Activated T-cell treated with anti-CD3 and anti-CD28 coated beads for 24 hours (primary cell): Measurements from ENCODE around the gene CCR6.
"Not testable (repeated sequence)": the region's sequence is repeated elsewhere in the genome, so short reads cannot be mapped to it uniquely, and the experiment has no call there.

Source experiments
- DNase-seq: peaks from one replicate; pipeline ENCODE4 v3.0.0-alpha.2; 2020; ENCODE audit warnings: low read depth

Gene CCR6

GRCh38 chr6:167172011-167172410, 49.1 kb downstream of the CCR6 start:
- DNase-seq, result not testable (repeated sequence)

GRCh38 chr6:167177271-167177670, 54.4 kb downstream of the CCR6 start:
- DNase-seq, result not testable (repeated sequence)

- not testable (repeated sequence) for DNase-seq
Observed at GRCh38 chr6:167178896-167179655, 56.2 kb downstream of the CCR6 start.

GRCh38 chr6:167180086-167180485, 57.2 kb downstream of the CCR6 start:
- DNase-seq, result not testable (repeated sequence)

- DNase-seq, result not testable (repeated sequence)
Observed at GRCh38 chr6:167181351-167181750, 58.5 kb downstream of the CCR6 start.

- not testable (repeated sequence) for DNase-seq
Observed at GRCh38 chr6:167182913-167183314, 60.0 kb downstream of the CCR6 start.

GRCh38 chr6:167185101-167185500, 62.2 kb downstream of the CCR6 start:
- DNase-seq, result not testable (repeated sequence)

GRCh38 chr6:167187275-167187674, 64.4 kb downstream of the CCR6 start:
- not testable (repeated sequence) for DNase-seq
